GM12891 (cell line): ENCODE data around the gene PHETA1.

Source experiments
- PAX5 ChIP-seq: IDR thresholded peaks from 2 replicates; pipeline ENCODE4 v1.6.1; 2011; ENCODE audit warnings: low read length, moderate library complexity, mild to moderate bottlenecking; ENCODE audit not compliant: insufficient read depth, severe bottlenecking
- POLR2A ChIP-seq: IDR thresholded peaks from 2 replicates; pipeline ENCODE4 v1.6.1; 2011; ENCODE audit warnings: low read depth, low read length, control low read depth
- POLR2AphosphoS5 ChIP-seq: IDR thresholded peaks from 2 replicates; pipeline ENCODE4 v1.6.1; 2011; ENCODE audit warnings: low read depth, low read length, control low read depth
- POU2F2 ChIP-seq: IDR thresholded peaks from 2 replicates; pipeline ENCODE4 v1.6.1; 2011; ENCODE audit warnings: low read depth, mild to moderate bottlenecking, control low read depth, low read length, moderate library complexity
- TAF1 ChIP-seq: IDR thresholded peaks from 2 replicates; pipeline ENCODE4 v1.6.1; 2011; ENCODE audit warnings: low read depth, low read length, control low read depth

GRCh38 chr12:111384596-111384995 is 15.7 kb upstream of the PHETA1 start:
- TF ChIP-seq POLR2A: no peak
- TF ChIP-seq POLR2AphosphoS5: no peak
- TF ChIP-seq TAF1: no peak
- TF ChIP-seq PAX5: no peak
- no peak for TF ChIP-seq POU2F2
